A549 treated with GW870086 at 1 μM for 4 hours (cell line): Measurements from ENCODE around the gene ZNF33A. TPM values are rescaled to one million over a fixed set of nuclear protein-coding genes. Genes with fewer than 3 reads are reported as not detected.

ENCODE experiments used
- total RNA-seq: library from RNA; stranded (reverse); fragments of 200-300 nt; extraction: Qiagen RNA extraction; gene quantifications from 5 replicates; pipeline ENCODE4 v1.2.3, GENCODE V29; 2022; ENCODE audit warnings: low read depth

The ZNF33A gene
- total RNA-seq: 4.9 to 9.0 TPM (median 7.4 TPM) in 5 replicates

DNA sequence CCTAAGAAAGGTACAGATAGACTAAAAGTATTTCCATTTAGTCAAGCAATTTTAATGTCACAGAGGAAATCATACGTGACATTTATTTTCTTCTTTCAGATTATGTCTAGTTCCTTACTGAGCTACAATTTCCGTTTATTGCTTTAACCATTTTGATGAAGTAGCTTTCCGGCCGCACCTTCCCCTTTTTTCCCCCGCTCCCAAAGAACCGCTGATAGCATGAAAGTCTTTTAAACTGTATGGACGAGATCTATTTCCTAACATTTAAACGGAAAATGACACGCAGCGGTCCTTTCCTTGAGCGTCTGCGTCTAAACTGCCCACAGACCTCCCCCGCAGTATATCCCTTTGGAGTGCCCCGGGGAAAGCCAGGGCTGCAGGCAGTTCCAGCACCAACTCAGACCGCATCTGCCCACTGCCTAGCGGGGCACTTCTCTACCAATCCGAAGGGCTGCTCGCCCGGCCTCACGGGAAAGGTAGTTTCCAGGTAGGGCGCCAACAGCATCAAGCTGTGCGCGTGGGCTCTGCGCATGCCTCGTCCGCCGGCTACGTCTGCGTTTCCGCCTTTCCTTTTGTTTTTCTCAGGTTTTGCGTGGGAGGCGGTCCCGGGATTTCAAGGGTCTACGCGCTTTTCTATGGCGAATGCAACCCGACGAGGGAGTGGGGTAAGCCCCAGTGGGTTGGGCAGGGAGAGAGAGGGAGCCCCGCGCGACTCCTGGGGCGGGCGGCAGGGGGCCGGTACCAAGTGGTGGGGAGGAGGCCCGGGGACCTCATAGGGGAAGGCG lies at the start of gene ZNF33A:
Gene ZNF33A (plus strand): TSS at position 557 of the 785 bp plus-strand sequence. CDS start 1,667 bp downstream, outside the sequence.

GRCh38 chr10:37976091-37976879 lies 34.2 kb upstream of the ZNF33A start, which contains the start of gene ZNF25:
TSS of gene ZNF25 (minus strand) at chr10:37976647. CDS start at chr10:37971722, 4,925 bp downstream.

GRCh38 chr10:38094158-38094926 lies 83.9 kb downstream of the ZNF33A start, which contains the start of gene ZNF37A:
TSS of gene ZNF37A (plus strand) at chr10:38094337. CDS start at chr10:38096618, 2,281 bp downstream.

Other genes with a start within 250 kb of the ZNF33A start
- gene ZNF248, start 153.1 kb upstream of the ZNF33A start, total RNA-seq: 2.9 to 4.9 TPM (median 3.8 TPM) in 5 replicates
- gene ZNF25, start 34.0 kb upstream of the ZNF33A start, total RNA-seq: 1.1 to 1.9 TPM (median 1.7 TPM) in 5 replicates
- 4.9 to 6.1 TPM (median 5.3 TPM) in 5 replicates for gene ZNF37A, start 83.7 kb downstream of the ZNF33A start, total RNA-seq